Gastroesophageal sphincter (tissue), 3 donors: ENCODE results near the gene WDR20.

ENCODE experiments used
- EP300 ChIP-seq: sonication (generic); formaldehyde crosslinking; IDR thresholded peaks from one replicate; pipeline ENCODE4 v1.6.1; 2017; ENCODE audit warnings: antibody characterized with exemption, mild to moderate bottlenecking
- POLR2A ChIP-seq, 2 donors: fragments of 450-650 bp; IDR thresholded peaks; one replicate each; pipeline ENCODE4 v1.6.1; 2017; ENCODE audit warnings: antibody characterized with exemption in 2 of 2, mild to moderate bottlenecking in 2 of 2, moderate library complexity in 1 of 2
- POLR2AphosphoS5 ChIP-seq: sonication (generic); formaldehyde crosslinking; IDR thresholded peaks from one replicate; pipeline ENCODE4 v1.6.1; 2017; ENCODE audit warnings: antibody characterized with exemption
- TF ChIP-seq, protein P1 (sequence below), 4 experiments: fragments of 200-600 bp in 2 of 4; fragments of 450-650 bp in 2 of 4; sonication (generic) in 1 of 4; IDR thresholded peaks; one replicate each; pipeline ENCODE4 v1.5.1; 2017 to 2019; ENCODE audit warnings: antibody characterized with exemption in 4 of 4, mild to moderate bottlenecking in 2 of 4, moderate library complexity in 2 of 4

DNA sequence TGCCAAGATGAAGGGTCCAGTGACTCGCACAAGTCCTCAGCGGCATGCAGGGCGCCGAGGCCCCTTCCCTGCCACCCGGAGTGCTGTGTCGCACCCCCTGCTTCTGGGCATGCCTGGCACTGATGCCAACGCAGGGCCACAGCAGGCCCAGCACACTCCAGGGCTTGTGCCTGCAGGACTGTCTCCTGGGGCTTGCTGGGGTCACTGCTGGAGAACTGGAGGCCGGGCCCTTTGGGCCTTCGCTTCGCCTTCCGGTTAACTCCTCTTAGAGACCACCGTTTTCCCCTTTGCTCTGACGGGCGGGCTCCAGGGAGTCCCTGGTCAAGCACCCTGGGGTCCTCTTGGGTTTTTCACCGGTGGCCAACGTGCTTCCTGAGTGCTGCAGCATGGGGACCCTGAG lies 79.6 kb downstream of the WDR20 start:
- TF ChIP-seq, protein P1, sequence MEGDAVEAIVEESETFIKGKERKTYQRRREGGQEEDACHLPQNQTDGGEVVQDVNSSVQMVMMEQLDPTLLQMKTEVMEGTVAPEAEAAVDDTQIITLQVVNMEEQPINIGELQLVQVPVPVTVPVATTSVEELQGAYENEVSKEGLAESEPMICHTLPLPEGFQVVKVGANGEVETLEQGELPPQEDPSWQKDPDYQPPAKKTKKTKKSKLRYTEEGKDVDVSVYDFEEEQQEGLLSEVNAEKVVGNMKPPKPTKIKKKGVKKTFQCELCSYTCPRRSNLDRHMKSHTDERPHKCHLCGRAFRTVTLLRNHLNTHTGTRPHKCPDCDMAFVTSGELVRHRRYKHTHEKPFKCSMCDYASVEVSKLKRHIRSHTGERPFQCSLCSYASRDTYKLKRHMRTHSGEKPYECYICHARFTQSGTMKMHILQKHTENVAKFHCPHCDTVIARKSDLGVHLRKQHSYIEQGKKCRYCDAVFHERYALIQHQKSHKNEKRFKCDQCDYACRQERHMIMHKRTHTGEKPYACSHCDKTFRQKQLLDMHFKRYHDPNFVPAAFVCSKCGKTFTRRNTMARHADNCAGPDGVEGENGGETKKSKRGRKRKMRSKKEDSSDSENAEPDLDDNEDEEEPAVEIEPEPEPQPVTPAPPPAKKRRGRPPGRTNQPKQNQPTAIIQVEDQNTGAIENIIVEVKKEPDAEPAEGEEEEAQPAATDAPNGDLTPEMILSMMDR (IDR thresholded peaks at IDR 0.05), result no peak
- TF ChIP-seq POLR2A (IDR thresholded peaks at IDR 0.05) (no peak), POLR2AphosphoS5 (no peak), EP300 (no peak)
